GM21390 (cell line): ENCODE results near the gene DET1.
"Not testable (repeated sequence)": the region's sequence is repeated elsewhere in the genome, so short reads cannot be mapped to it uniquely, and the experiment has no call there.

Experiments used
- ATAC-seq: cut with Tn5 transposase; IDR thresholded peaks from one replicate; pipeline ENCODE4 v1.9.1; 2021; ENCODE audit not compliant: unreplicated experiment

The DET1 gene

GRCh38 chr15:88546248-88547129 is at the start of gene DET1:
DET1 (minus strand) TSS chr15:88546681; CDS start chr15:88531705, 14,976 bp downstream.
- ATAC-seq, result peak; percentile 98

GRCh38 chr15:88591384-88591783 is 44.9 kb upstream of the DET1 start:
- ATAC-seq, result no peak

GRCh38 chr15:88590759-88591158 is 44.3 kb upstream of the DET1 start:
- no peak for ATAC-seq

GRCh38 chr15:88586401-88587162 is 40.1 kb upstream of the DET1 start:
- no peak for ATAC-seq

- ATAC-seq, result no peak
Measured at GRCh38 chr15:88580532-88580931, 34.1 kb upstream of the DET1 start.

GRCh38 chr15:88579322-88579721 is 32.8 kb upstream of the DET1 start:
- no peak for ATAC-seq

- no peak for ATAC-seq
Measured at GRCh38 chr15:88574655-88575054, 28.2 kb upstream of the DET1 start.

- ATAC-seq, result no peak
Measured at GRCh38 chr15:88574077-88574476, 27.6 kb upstream of the DET1 start.

- ATAC-seq, result no peak
Measured at GRCh38 chr15:88571852-88572259, 25.4 kb upstream of the DET1 start.

- ATAC-seq, result no peak
Measured at GRCh38 chr15:88571153-88571851, 24.8 kb upstream of the DET1 start.

GRCh38 chr15:88568589-88568988 is 22.1 kb upstream of the DET1 start:
- no peak for ATAC-seq

- ATAC-seq, result no peak
Measured at GRCh38 chr15:88564741-88565140, 18.3 kb upstream of the DET1 start.

GRCh38 chr15:88563638-88564037 is 17.2 kb upstream of the DET1 start:
- no peak for ATAC-seq

- ATAC-seq, result not testable (repeated sequence)
Measured at GRCh38 chr15:88559565-88559964, 13.1 kb upstream of the DET1 start.

- ATAC-seq, result not testable (repeated sequence)
Measured at GRCh38 chr15:88558026-88558425, 11.5 kb upstream of the DET1 start.

- ATAC-seq, result not testable (repeated sequence)
Measured at GRCh38 chr15:88548009-88548408, 1.5 kb upstream of the DET1 start.

GRCh38 chr15:88545578-88546247 is 768 bp downstream of the DET1 start:
- not testable (repeated sequence) for ATAC-seq

GRCh38 chr15:88543065-88543776 is 3.3 kb downstream of the DET1 start:
- no peak for ATAC-seq

- ATAC-seq, result no peak
Measured at GRCh38 chr15:88542342-88542733, 4.1 kb downstream of the DET1 start.

- no peak for ATAC-seq
Measured at GRCh38 chr15:88541709-88542341, 4.7 kb downstream of the DET1 start.
